Spleen (tissue), 7 donors: ENCODE results near the gene TAF3.

Source experiments
- POLR2A ChIP-seq, 3 donors: fragments of 450-650 bp; IDR thresholded peaks; one replicate each; pipeline ENCODE4 v1.5.1; 2017; ENCODE audit warnings: antibody characterized with exemption in 3 of 3, mild to moderate bottlenecking in 1 of 3
- TF ChIP-seq, protein P1 (sequence below), 11 experiments: fragments of 200-600 bp in 7 of 11; fragments of 450-650 bp in 4 of 11; sonication (generic) in 4 of 11; IDR thresholded peaks in 8 of 11; conservative IDR thresholded peaks in 3 of 11; 1 replicate in 7 of 11; 2 replicates in 4 of 11; pipeline versions ENCODE4 v1.4.0 to v1.8.0; 2016 to 2021; ENCODE audit warnings: antibody characterized with exemption in 11 of 11, inconsistent platforms in 4 of 11, mild to moderate bottlenecking in 1 of 11
- donor health status: DM: no; HTN: no; CAD: no; lungs with moderate emphysema.
- donor health status: DM: no; HTN: no; CAD: no.
- donor health status: DM: no; HTN: no; CAD: no.

DNA sequence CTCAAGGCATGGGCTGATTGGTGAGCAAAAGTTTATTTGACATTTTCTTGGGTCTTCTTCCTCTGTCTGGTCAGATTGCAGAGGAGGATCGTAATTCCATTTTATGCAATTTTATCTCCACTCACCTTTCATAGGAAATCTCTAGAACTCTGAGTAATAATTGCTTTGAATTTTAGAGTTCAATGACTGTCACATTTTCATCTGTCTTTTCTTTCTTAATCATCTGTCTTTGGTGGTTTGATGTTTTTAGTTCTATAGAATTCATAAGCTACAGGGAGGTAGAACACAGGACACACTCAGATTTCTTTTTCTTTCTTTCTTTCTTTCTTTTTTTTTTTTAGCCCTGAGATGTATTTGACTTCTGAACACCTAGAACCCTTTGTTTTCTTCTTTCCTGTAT, 247.8 kb downstream of the TAF3 start:
- TF ChIP-seq POLR2A (IDR thresholded peaks at IDR 0.05), result no peak
- TF ChIP-seq, protein P1, sequence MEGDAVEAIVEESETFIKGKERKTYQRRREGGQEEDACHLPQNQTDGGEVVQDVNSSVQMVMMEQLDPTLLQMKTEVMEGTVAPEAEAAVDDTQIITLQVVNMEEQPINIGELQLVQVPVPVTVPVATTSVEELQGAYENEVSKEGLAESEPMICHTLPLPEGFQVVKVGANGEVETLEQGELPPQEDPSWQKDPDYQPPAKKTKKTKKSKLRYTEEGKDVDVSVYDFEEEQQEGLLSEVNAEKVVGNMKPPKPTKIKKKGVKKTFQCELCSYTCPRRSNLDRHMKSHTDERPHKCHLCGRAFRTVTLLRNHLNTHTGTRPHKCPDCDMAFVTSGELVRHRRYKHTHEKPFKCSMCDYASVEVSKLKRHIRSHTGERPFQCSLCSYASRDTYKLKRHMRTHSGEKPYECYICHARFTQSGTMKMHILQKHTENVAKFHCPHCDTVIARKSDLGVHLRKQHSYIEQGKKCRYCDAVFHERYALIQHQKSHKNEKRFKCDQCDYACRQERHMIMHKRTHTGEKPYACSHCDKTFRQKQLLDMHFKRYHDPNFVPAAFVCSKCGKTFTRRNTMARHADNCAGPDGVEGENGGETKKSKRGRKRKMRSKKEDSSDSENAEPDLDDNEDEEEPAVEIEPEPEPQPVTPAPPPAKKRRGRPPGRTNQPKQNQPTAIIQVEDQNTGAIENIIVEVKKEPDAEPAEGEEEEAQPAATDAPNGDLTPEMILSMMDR (IDR thresholded peaks at IDR 0.05 in 8 of 11, conservative IDR thresholded peaks at IDR 0.05 in 3 of 11), result no peak
